Right lobe of liver (tissue), 6 donors: ENCODE measurements around the gene MRPS15. TPM values are rescaled to one million over a fixed set of nuclear protein-coding genes. Genes with fewer than 3 reads are reported as not detected.

Experiments used
- ATAC-seq, 4 donors: fragments of 200-7000 bp; cut with Tn5 transposase; one replicate each; pipeline ENCODE4 v1.9.1; 2020; ENCODE audit warnings: mild to moderate bottlenecking in 4 of 4, moderate library complexity in 4 of 4
- DNase-seq, 3 donors: peaks; one replicate each; pipeline ENCODE4 v3.0.0-alpha.2; 2020
- H3K27ac ChIP-seq, 3 donors: fragments of 200-600 bp; one replicate each; pipeline ENCODE4 v1.8.0; 2022
- H3K27me3 ChIP-seq, 2 donors: fragments of 200-600 bp; one replicate each; pipeline ENCODE4 v1.8.0; 2022
- H3K36me3 ChIP-seq, 4 donors: fragments of 200-600 bp; sonication (generic) in 1 of 4; one replicate each; pipeline versions ENCODE4 v1.5.1 to v1.8.0; 2017 to 2022; ENCODE audit warnings: control low read depth in 1 of 4
- H3K4me1 ChIP-seq, 4 donors: fragments of 200-600 bp; sonication (generic) in 1 of 4; one replicate each; pipeline versions ENCODE4 v1.5.1 to v1.8.0; 2017 to 2022; ENCODE audit warnings: control low read depth in 1 of 4
- H3K4me3 ChIP-seq, 3 donors: fragments of 200-600 bp; one replicate each; pipeline ENCODE4 v1.8.0; 2022
- H3K9me3 ChIP-seq, 4 donors: fragments of 200-600 bp; sonication (generic) in 1 of 4; one replicate each; pipeline versions ENCODE4 v1.5.1 to v1.8.0; 2017 to 2022; ENCODE audit warnings: control low read depth in 1 of 4
- CTCF ChIP-seq, 4 donors: fragments of 200-600 bp in 3 of 4; fragments of 450-650 bp in 1 of 4; IDR thresholded peaks; one replicate each; pipeline versions ENCODE4 v1.5.1 to v1.8.0; 2016 to 2022; ENCODE audit warnings: antibody characterized with exemption in 4 of 4, mild to moderate bottlenecking in 2 of 4
- POLR2A ChIP-seq: fragments of 450-650 bp; IDR thresholded peaks from one replicate; pipeline ENCODE4 v1.6.1; 2017; ENCODE audit warnings: antibody characterized with exemption, mild to moderate bottlenecking
- WGBS: methylation state at CpG from one replicate; pipeline ENCODE4 v1.1.6; 2018; ENCODE audit warnings: low coverage, low lambda C conversion rate; ENCODE audit not compliant: insufficient coverage; ENCODE audit errors: missing lambda C conversion rate; 5-methylcytosine and 5-hydroxymethylcytosine counted together
- intact Hi-C, 2 donors: fragments of 100-400 bp; cut with DNase I; formaldehyde crosslinking; loops; one replicate each; pipeline versions ENCODE4 v1.11.2 to v1.14.1; 2022
- total RNA-seq, 6 experiments: library from RNA; depleted of rRNA in 2 of 6; stranded (reverse); fragments of >200 nt in 2 of 6; fragmentation: NEBNext Ultra II Directional in 3 of 6; extraction: Animal tissue kit (Norgen Biotek cat#: 25700) in 3 of 6; gene quantifications; one replicate each; pipeline versions ENCODE4 v1.1.0 to v1.2.4, GENCODE V29; 2016 to 2023
- donor health status: DM: no; HTN: yes; CAD: no.
- donor health status: DM: no; HTN: no; CAD: no.
- donor health status: DM: no; HTN: no; CAD: no.
- donor health status: DM: no; HTN: yes; CAD: no.
- donor health status: DM: no; HTN: yes; CAD: no.

The MRPS15 gene
- total RNA-seq, 6 experiments from 2014 or later: 44.9 to 63.6 (median 55.1) TPM

- Histone ChIP-seq H3K4me1 (no peaks in the 10 kb centered on the region), H3K27ac (no peak overlapping the region), H3K9me3 (no peaks in the 10 kb centered on the region), H3K36me3 (no peaks in the 10 kb centered on the region), H3K27me3 (no peaks in the 10 kb centered on the region), H3K4me3 (no peak overlapping the region)
- intact Hi-C loops: loop anchor here in 1 of 2 donors (10.0 kb wide), 1 partner anchor 81 kb away; no protein-coding TSS in a partner anchor
- DNase-seq (no peak), ATAC-seq (no peak)
- WGBS: 71% methylated on average over 4 of the region's 4 CpGs
- TF ChIP-seq POLR2A (no peak), CTCF (IDR thresholded peaks at IDR 0.05) (no peak)
Observed at GRCh38 chr1:36425791-36426190, 38.4 kb downstream of the MRPS15 start.

- ATAC-seq: no peak
- Histone ChIP-seq H3K36me3 (no peaks in the 10 kb centered on the region), H3K27me3 (no peaks in the 10 kb centered on the region), H3K27ac (no peak overlapping the region), H3K4me3 (no peak overlapping the region), H3K4me1 (peaks cover 0 to 4% (median 0%) of the 10 kb centered on the region in 4 donors), H3K9me3 (no peaks in the 10 kb centered on the region)
- DNase-seq: no peak
- intact Hi-C loops: loop anchor here in 1 of 2 donors (10.0 kb wide), 1 partner anchor 77 kb away; no protein-coding TSS in a partner anchor
- 71% methylated on average over 7 of the region's 7 CpGs for whole genome bisulfite sequencing
- TF ChIP-seq CTCF (IDR thresholded peaks at IDR 0.05) (no peak), POLR2A (no peak)
Observed at GRCh38 chr1:36421649-36422048, 42.5 kb downstream of the MRPS15 start.

GRCh38 chr1:36420836-36421317, 43.3 kb downstream of the MRPS15 start:
- intact Hi-C loops: loop anchor here in 1 of 2 donors (10.0 kb wide), 1 partner anchor 76 kb away; no protein-coding TSS in a partner anchor
- no peak overlapping the region for H3K27ac ChIP-seq
- H3K27me3 ChIP-seq: no peaks in the 10 kb centered on the region
- H3K36me3 ChIP-seq: no peaks in the 10 kb centered on the region
- DNase-seq (peak; percentile 82 to 88 (median 83)), ATAC-seq (peak; percentile 99 to 100 (median 100))
- peaks cover 0 to 4% (median 0%) of the 10 kb centered on the region in 4 donors for H3K4me1 ChIP-seq
- H3K4me3 ChIP-seq: no peak overlapping the region
- 9% methylated on average over 13 of the region's 13 CpGs for WGBS
- peak; percentile 85 to 96 (median 95) for TF ChIP-seq CTCF (IDR thresholded peaks at IDR 0.05)
- TF ChIP-seq POLR2A: no peak
- no peaks in the 10 kb centered on the region for H3K9me3 ChIP-seq

DNA sequence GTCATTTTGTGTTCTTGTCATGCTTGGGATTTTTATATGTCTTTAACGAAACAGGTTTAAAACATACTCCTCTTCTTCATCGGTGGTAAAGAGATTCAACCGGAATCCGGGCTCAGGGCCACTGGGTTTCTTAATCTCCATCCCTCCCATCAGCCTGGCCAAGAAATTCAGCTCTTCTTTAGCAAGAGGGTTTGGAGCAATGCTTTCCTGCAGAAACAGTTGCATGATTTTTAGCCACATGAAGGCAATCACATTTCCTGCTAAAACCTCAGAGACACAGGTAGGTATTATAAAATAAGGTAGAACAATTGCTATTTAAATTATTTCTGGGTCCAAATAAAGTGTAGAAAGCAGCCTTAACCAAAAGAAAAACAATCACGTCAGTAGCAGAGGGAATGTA, 43.8 kb downstream of the MRPS15 start:
- H3K27me3 ChIP-seq: no peaks in the 10 kb centered on the region
- H3K9me3 ChIP-seq: no peaks in the 10 kb centered on the region
- intact Hi-C loops: loop anchor here in 1 of 2 donors (10.0 kb wide), 1 partner anchor 76 kb away; no protein-coding TSS in a partner anchor
- TF ChIP-seq CTCF (IDR thresholded peaks at IDR 0.05) (no peak), POLR2A (no peak)
- WGBS: 28% methylated on average over 5 of the region's 5 CpGs
- H3K4me3 ChIP-seq: no peak overlapping the region
- no peak for DNase-seq
- no peak for ATAC-seq
- no peak overlapping the region for H3K27ac ChIP-seq
- H3K36me3 ChIP-seq: no peaks in the 10 kb centered on the region
- peaks cover 0 to 4% (median 0%) of the 10 kb centered on the region in 4 donors for H3K4me1 ChIP-seq
